H9 (cell line): Measurements from ENCODE around the gene MYH14. TPM values are rescaled to one million over a fixed set of nuclear protein-coding genes. Genes with fewer than 3 reads are reported as not detected.
"Not testable (repeated sequence)": the region's sequence is repeated elsewhere in the genome, so short reads cannot be mapped to it uniquely, and the experiment has no call there.

Experiments
- DNase-seq: peaks from one replicate; pipeline ENCODE4 v3.0.0-alpha.2; 2017
- H2AFZ ChIP-seq: one replicate; pipeline ENCODE4 v1.6.1; 2013; ENCODE audit warnings: mild to moderate bottlenecking, low read length, control low read depth, moderate library complexity
- H2AK5ac ChIP-seq: 2 replicates; pipeline ENCODE4 v1.6.1; 2013; ENCODE audit warnings: low read length, control low read depth, mixed read lengths; ENCODE audit not compliant: insufficient read length
- H2BK120ac ChIP-seq: one replicate; pipeline ENCODE4 v1.6.1; 2013; ENCODE audit warnings: low read depth, mild to moderate bottlenecking, low read length, control low read depth, inconsistent platforms; ENCODE audit not compliant: poor library complexity, severe bottlenecking
- H2BK12ac ChIP-seq: 2 replicates; pipeline ENCODE4 v1.6.1; 2013; ENCODE audit warnings: low read length, control low read depth, mixed read lengths, low read depth; ENCODE audit not compliant: insufficient read length
- H2BK15ac ChIP-seq: 2 replicates; pipeline ENCODE4 v1.6.1; 2013; ENCODE audit warnings: low read depth, low read length, control low read depth
- H2BK20ac ChIP-seq: one replicate; pipeline ENCODE4 v1.6.1; 2013; ENCODE audit warnings: low read depth, mild to moderate bottlenecking, low read length, control low read depth, inconsistent platforms; ENCODE audit not compliant: poor library complexity, severe bottlenecking
- H2BK5ac ChIP-seq: 2 replicates; pipeline ENCODE4 v1.6.1; 2013; ENCODE audit warnings: low read length, control low read depth, mixed read lengths; ENCODE audit not compliant: insufficient read length
- H3K14ac ChIP-seq: 2 replicates; pipeline ENCODE4 v1.6.1; 2013; ENCODE audit warnings: low read length, control low read depth; ENCODE audit not compliant: insufficient read depth
- H3K18ac ChIP-seq: 2 replicates; pipeline ENCODE4 v1.6.1; 2013; ENCODE audit warnings: low read depth, mild to moderate bottlenecking, mixed read lengths, low read length, control low read depth; ENCODE audit not compliant: insufficient read length
- H3K23ac ChIP-seq: 2 replicates; pipeline ENCODE4 v1.6.1; 2013; ENCODE audit warnings: low read length, control low read depth, mixed read lengths, low read depth; ENCODE audit not compliant: insufficient read length
- H3K23me2 ChIP-seq: 2 replicates; pipeline ENCODE4 v1.6.1; 2013; ENCODE audit warnings: low read depth, mild to moderate bottlenecking, mixed read lengths, low read length, control low read depth; ENCODE audit not compliant: insufficient read length, poor library complexity, severe bottlenecking
- H3K27ac ChIP-seq: 2 replicates; pipeline ENCODE4 v1.5.1; 2013; ENCODE audit warnings: low read length, control low read depth, mixed read lengths, low read depth; ENCODE audit not compliant: insufficient read length
- H3K27me3 ChIP-seq: 2 replicates; pipeline ENCODE4 v1.6.1; 2013; ENCODE audit warnings: low read length, control low read depth, inconsistent platforms; ENCODE audit not compliant: insufficient read depth
- H3K4ac ChIP-seq: 2 replicates; pipeline ENCODE4 v1.6.1; 2013; ENCODE audit warnings: low read depth, mild to moderate bottlenecking, control low read depth, inconsistent platforms, low read length, moderate library complexity
- H3K4me1 ChIP-seq: 2 replicates; pipeline ENCODE4 v1.6.1; 2013; ENCODE audit warnings: low read length, control low read depth, inconsistent platforms; ENCODE audit not compliant: insufficient read depth
- H3K4me2 ChIP-seq: 2 replicates; pipeline ENCODE4 v1.6.1; 2013; ENCODE audit warnings: low read length, control low read depth, mixed read lengths; ENCODE audit not compliant: insufficient read length, insufficient read depth
- H3K56ac ChIP-seq: 2 replicates; pipeline ENCODE4 v1.6.1; 2013; ENCODE audit warnings: low read depth, mild to moderate bottlenecking, mixed read lengths, low read length, control low read depth; ENCODE audit not compliant: insufficient read length
- H3K79me1 ChIP-seq: 2 replicates; pipeline ENCODE4 v1.6.1; 2013; ENCODE audit warnings: low read depth, mild to moderate bottlenecking, moderate library complexity, low read length, control low read depth, inconsistent platforms; ENCODE audit not compliant: insufficient read depth, poor library complexity, severe bottlenecking
- H3K79me2 ChIP-seq: 2 replicates; pipeline ENCODE4 v1.6.1; 2013; ENCODE audit warnings: low read length, control low read depth, inconsistent platforms; ENCODE audit not compliant: insufficient read depth
- H3K9ac ChIP-seq: 2 replicates; pipeline ENCODE4 v1.6.1; 2013; ENCODE audit warnings: low read length, control low read depth, mixed read lengths; ENCODE audit not compliant: insufficient read length; ENCODE audit errors: extremely low read depth
- H3K9me3 ChIP-seq: one replicate; pipeline ENCODE4 v1.6.1; 2013; ENCODE audit warnings: low read depth, low read length, inconsistent platforms; ENCODE audit not compliant: control insufficient read depth
- H3T11ph ChIP-seq: one replicate; pipeline ENCODE4 v1.6.1; 2013; ENCODE audit warnings: mild to moderate bottlenecking, low read length, control low read depth, inconsistent platforms
- H4K20me1 ChIP-seq: one replicate; pipeline ENCODE4 v1.6.1; 2013; ENCODE audit not compliant: control insufficient read depth, insufficient read length, insufficient read depth
- H4K5ac ChIP-seq: 2 replicates; pipeline ENCODE4 v1.6.1; 2013; ENCODE audit warnings: low read depth, mild to moderate bottlenecking, mixed read lengths, low read length, control low read depth; ENCODE audit not compliant: insufficient read length
- H4K8ac ChIP-seq: replicated peaks from 2 replicates; pipeline ENCODE4 v1.6.1; 2013; ENCODE audit warnings: low read length, control low read depth, mixed read lengths, low read depth; ENCODE audit not compliant: insufficient read length
- H4K91ac ChIP-seq: 2 replicates; pipeline ENCODE4 v1.6.1; 2013; ENCODE audit warnings: low read depth, mild to moderate bottlenecking, moderate library complexity, mixed read lengths, low read length, control low read depth; ENCODE audit not compliant: insufficient read length
- H3K27ac Mint-ChIP-seq, 3 experiments: 2 replicates in 2 of 3; 3 replicates in 1 of 3; pipeline ENCODE4 v1.8.0; 2020 to 2021; ENCODE audit warnings: mixed read lengths in 3 of 3, mild to moderate bottlenecking in 1 of 3, moderate library complexity in 1 of 3
- H3K27me3 Mint-ChIP-seq: 2 replicates; pipeline ENCODE4 v1.8.0; 2021; ENCODE audit warnings: low read depth, mild to moderate bottlenecking, moderate library complexity, mixed read lengths
- H3K36me3 Mint-ChIP-seq, 3 experiments: 2 replicates in 2 of 3; 3 replicates in 1 of 3; pipeline ENCODE4 v1.8.0; 2020 to 2021; ENCODE audit warnings: low read depth in 3 of 3, mixed read lengths in 3 of 3; ENCODE audit not compliant: insufficient read depth in 1 of 3
- H3K4me1 Mint-ChIP-seq, 2 experiments: 2 replicates each; pipeline ENCODE4 v1.8.0; 2020; ENCODE audit warnings: mixed read lengths in 2 of 2
- H3K4me3 Mint-ChIP-seq, 2 experiments: 2 replicates in 1 of 2; 3 replicates in 1 of 2; pipeline ENCODE4 v1.8.0; 2020 to 2021; ENCODE audit warnings: mild to moderate bottlenecking in 2 of 2, mixed read lengths in 2 of 2, moderate library complexity in 1 of 2
- H3K9me3 Mint-ChIP-seq, 2 experiments: 2 replicates in 1 of 2; 3 replicates in 1 of 2; pipeline ENCODE4 v1.8.0; 2020; ENCODE audit warnings: mild to moderate bottlenecking in 2 of 2, mixed read lengths in 2 of 2, moderate library complexity in 1 of 2
- WGBS: extraction: QIAGEN DNeasy Blood & Tissue Kit; methylation state at CpG from one replicate; pipeline ENCODE4 v1.1.7; 2013; ENCODE audit warnings: missing lambda C conversion rate, low lambda C conversion rate, mixed read lengths; ENCODE audit not compliant: insufficient read length; ENCODE audit errors: extremely low coverage; 5-methylcytosine and 5-hydroxymethylcytosine counted together
- total RNA-seq: library from RNA; stranded (reverse); gene quantifications from 2 replicates; pipeline ENCODE4 v1.2.1, GENCODE V29; 2021
- TF ChIP-seq, protein P1 (sequence below): fragments of 200-600 bp; sonication (generic); conservative IDR thresholded peaks from 3 replicates; pipeline ENCODE4 v1.8.0; 2021; ENCODE audit warnings: antibody characterized with exemption, mild to moderate bottlenecking

The MYH14 gene
- total RNA-seq, 1 experiment from 2014 or later: 27.7 TPM

GRCh38 chr19:50334741-50335421 is 131.5 kb downstream of the MYH14 start:
- Histone ChIP-seq H3K27ac (no peak overlapping the region), H2AFZ (no peak overlapping the region), H3K79me2 (no peaks in the 10 kb centered on the region), H3K9ac (no peak overlapping the region), H4K5ac (no peak overlapping the region), H2AK5ac (no peak overlapping the region), H3K9me3 (no peaks in the 10 kb centered on the region), H2BK12ac (no peak overlapping the region), H3K56ac (no peak overlapping the region), H3K4ac (no peak overlapping the region), H3K23ac (no peak overlapping the region), H3K4me2 (no peak overlapping the region), H2BK15ac (no peak overlapping the region), H3K14ac (no peak overlapping the region), H3K23me2 (peaks cover 23% of the 10 kb centered on the region), H3T11ph (no peak overlapping the region), H3K18ac (no peak overlapping the region), H2BK120ac (no peak overlapping the region), H4K91ac (no peak overlapping the region), H2BK5ac (no peak overlapping the region), H2BK20ac (no peak overlapping the region), H3K27me3 (no peaks in the 10 kb centered on the region), H3K79me1 (no peaks in the 10 kb centered on the region), H4K8ac (no peak overlapping the region), H4K20me1 (no peaks in the 10 kb centered on the region), H3K4me1 (peaks cover 4% of the 10 kb centered on the region; the same call in 1 of the 2 replicates)
- Mint-ChIP-seq H3K4me3 (peak overlapping the region; percentile 89 to 94), H3K4me1 (peaks cover 30 to 41% of the 10 kb centered on the region in 2 experiments), H3K36me3 (peaks cover 11 to 20% (median 19%) of the 10 kb centered on the region in 3 experiments), H3K9me3 (peaks cover 6 to 9% of the 10 kb centered on the region in 2 experiments), H3K27ac (no peak overlapping the region), H3K27me3 (peaks cover 15% of the 10 kb centered on the region)
- TF ChIP-seq, protein P1, sequence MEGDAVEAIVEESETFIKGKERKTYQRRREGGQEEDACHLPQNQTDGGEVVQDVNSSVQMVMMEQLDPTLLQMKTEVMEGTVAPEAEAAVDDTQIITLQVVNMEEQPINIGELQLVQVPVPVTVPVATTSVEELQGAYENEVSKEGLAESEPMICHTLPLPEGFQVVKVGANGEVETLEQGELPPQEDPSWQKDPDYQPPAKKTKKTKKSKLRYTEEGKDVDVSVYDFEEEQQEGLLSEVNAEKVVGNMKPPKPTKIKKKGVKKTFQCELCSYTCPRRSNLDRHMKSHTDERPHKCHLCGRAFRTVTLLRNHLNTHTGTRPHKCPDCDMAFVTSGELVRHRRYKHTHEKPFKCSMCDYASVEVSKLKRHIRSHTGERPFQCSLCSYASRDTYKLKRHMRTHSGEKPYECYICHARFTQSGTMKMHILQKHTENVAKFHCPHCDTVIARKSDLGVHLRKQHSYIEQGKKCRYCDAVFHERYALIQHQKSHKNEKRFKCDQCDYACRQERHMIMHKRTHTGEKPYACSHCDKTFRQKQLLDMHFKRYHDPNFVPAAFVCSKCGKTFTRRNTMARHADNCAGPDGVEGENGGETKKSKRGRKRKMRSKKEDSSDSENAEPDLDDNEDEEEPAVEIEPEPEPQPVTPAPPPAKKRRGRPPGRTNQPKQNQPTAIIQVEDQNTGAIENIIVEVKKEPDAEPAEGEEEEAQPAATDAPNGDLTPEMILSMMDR: no peak
- WGBS: no CpG with 5 or more reads among the region's 12 CpGs
- no peak for DNase-seq

DNA sequence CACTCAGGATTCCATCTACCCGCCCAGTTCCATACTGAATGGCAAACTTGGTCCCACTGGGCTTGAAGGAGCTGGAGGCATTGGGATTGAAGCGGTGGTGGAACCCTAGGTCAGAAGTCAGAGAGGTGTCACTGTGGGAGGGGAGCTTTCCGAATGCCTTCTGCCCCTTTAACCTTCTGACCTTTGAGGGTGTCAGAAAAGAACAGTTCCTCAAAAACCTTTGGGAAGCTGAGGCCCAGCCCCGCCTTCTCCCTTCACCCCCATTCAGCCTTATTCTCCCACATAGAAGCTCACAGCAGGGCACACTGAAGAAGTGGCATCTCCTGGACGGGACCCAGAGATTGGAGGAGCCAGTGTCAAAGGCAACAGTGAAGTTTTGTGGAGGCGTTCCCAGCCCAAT is 133.6 kb downstream of the MYH14 start:
- not testable (repeated sequence) for H2BK12ac ChIP-seq

More for the DNA sequence above, 133.6 kb downstream of the MYH14 start:
- H3K4ac ChIP-seq, H3K9me3 ChIP-seq, H2AFZ ChIP-seq, H3K56ac ChIP-seq, H3K4me1 ChIP-seq, H3K14ac ChIP-seq, H4K20me1 ChIP-seq, H4K5ac ChIP-seq, H3T11ph ChIP-seq, H2BK120ac ChIP-seq, DNase-seq, H4K8ac ChIP-seq, H3K79me1 ChIP-seq, H2BK15ac ChIP-seq, H3K23me2 ChIP-seq, H3K9me3 Mint-ChIP-seq, H3K23ac ChIP-seq, H3K9ac ChIP-seq, H2BK5ac ChIP-seq, H2BK20ac ChIP-seq, H3K27ac ChIP-seq, H3K4me2 ChIP-seq, H4K91ac ChIP-seq, H3K4me3 Mint-ChIP-seq, H3K18ac ChIP-seq, H3K79me2 ChIP-seq, H2AK5ac ChIP-seq, H3K27me3 ChIP-seq: not testable (repeated sequence)
- peaks cover 17 to 25% (median 23%) of the 10 kb centered on the region in 3 experiments for H3K36me3 Mint-ChIP-seq
- no CpG with 5 or more reads among the region's 6 CpGs for WGBS
- H3K27me3 Mint-ChIP-seq: peaks cover 15% of the 10 kb centered on the region
- H3K27ac Mint-ChIP-seq: 0 out of 7 replicates have a peak overlapping the region, but pooled peaks of 1 of the 3 experiments have one; percentile 12
- H3K4me1 Mint-ChIP-seq: peaks cover 19 to 28% of the 10 kb centered on the region in 2 experiments
